Aorta (tissue), 5 donors: ENCODE data around the gene TMEM86B. TPM values are rescaled to one million over a fixed set of nuclear protein-coding genes. Genes with fewer than 3 reads are reported as not detected.

Source experiments
- ATAC-seq: fragments of 200-7000 bp; cut with Tn5 transposase; one replicate; pipeline ENCODE4 v1.9.1; 2022; ENCODE audit warnings: moderate library complexity; ENCODE audit not compliant: low FRiP score
- DNase-seq, 2 donors: peaks; one replicate each; pipeline ENCODE4 v3.0.0-alpha.2; 2020
- H3K27ac ChIP-seq, 2 donors: one replicate each; pipeline ENCODE4 v1.5.1; 2013; ENCODE audit warnings: low read length in 2 of 2, mild to moderate bottlenecking in 2 of 2, moderate library complexity in 2 of 2, control low read depth in 1 of 2, inconsistent platforms in 1 of 2, low read depth in 1 of 2
- H3K27me3 ChIP-seq, 2 donors: one replicate each; pipeline ENCODE4 v1.6.1; 2013; ENCODE audit warnings: control low read depth in 1 of 2, low read length in 1 of 2, mild to moderate bottlenecking in 1 of 2, moderate library complexity in 1 of 2; ENCODE audit not compliant: insufficient read depth in 2 of 2, control insufficient read depth in 1 of 2
- H3K36me3 ChIP-seq, 2 donors: one replicate each; pipeline ENCODE4 v1.6.1; 2013; ENCODE audit warnings: control low read depth in 1 of 2, low read length in 1 of 2, mild to moderate bottlenecking in 1 of 2; ENCODE audit not compliant: insufficient read depth in 2 of 2, control insufficient read depth in 1 of 2
- H3K4me1 ChIP-seq, 2 donors: one replicate each; pipeline ENCODE4 v1.6.1; 2013; ENCODE audit warnings: low read length in 2 of 2, control low read depth in 1 of 2, mild to moderate bottlenecking in 1 of 2, moderate library complexity in 1 of 2; ENCODE audit not compliant: insufficient read depth in 2 of 2, control insufficient read depth in 1 of 2
- H3K4me3 ChIP-seq, 2 donors: one replicate each; pipeline ENCODE4 v1.5.1; 2013; ENCODE audit warnings: low read length in 2 of 2, control low read depth in 1 of 2, mild to moderate bottlenecking in 1 of 2
- H3K9me3 ChIP-seq: one replicate; pipeline ENCODE4 v1.6.1; 2013; ENCODE audit warnings: mild to moderate bottlenecking, low read length; ENCODE audit not compliant: control insufficient read depth
- WGBS, 2 donors: extraction: QIAGEN DNeasy Blood & Tissue Kit; methylation state at CpG; one replicate each; pipeline ENCODE4 v1.1.7; 2013; 5-methylcytosine and 5-hydroxymethylcytosine counted together
- intact Hi-C, 2 donors: fragments of 100-400 bp; cut with DNase I; formaldehyde crosslinking; loops; one replicate each; pipeline versions ENCODE4 v1.14.2 to v1.15.0; 2022
- polyA plus RNA-seq, 2 donors: library from polyadenylated mRNA; stranded (reverse); fragments of 200-250 nt; gene quantifications; one replicate each; pipeline ENCODE4 v1.2.3, GENCODE V29; 2013
- total RNA-seq, 2 donors: library from RNA; stranded (reverse); fragmentation: NEBNext Ultra II Directional; extraction: Animal tissue kit (Norgen Biotek cat#: 25700); gene quantifications; one replicate each; pipeline ENCODE4 v1.2.1, GENCODE V29; 2021
- donor health status: healthy with polysubstance abuse.
- donor health status: Bipolar disorder and iron deficiency.
- donor health status: DM: no; HTN: no; CAD: no.
- donor health status: DM: no; HTN: no; CAD: no.
- donor health status: DM: yes; HTN: yes; CAD: no.

The TMEM86B gene
- total and polyA plus RNA-seq, 4 donors: 2.0 to 10.9 (median 3.2) TPM

DNA sequence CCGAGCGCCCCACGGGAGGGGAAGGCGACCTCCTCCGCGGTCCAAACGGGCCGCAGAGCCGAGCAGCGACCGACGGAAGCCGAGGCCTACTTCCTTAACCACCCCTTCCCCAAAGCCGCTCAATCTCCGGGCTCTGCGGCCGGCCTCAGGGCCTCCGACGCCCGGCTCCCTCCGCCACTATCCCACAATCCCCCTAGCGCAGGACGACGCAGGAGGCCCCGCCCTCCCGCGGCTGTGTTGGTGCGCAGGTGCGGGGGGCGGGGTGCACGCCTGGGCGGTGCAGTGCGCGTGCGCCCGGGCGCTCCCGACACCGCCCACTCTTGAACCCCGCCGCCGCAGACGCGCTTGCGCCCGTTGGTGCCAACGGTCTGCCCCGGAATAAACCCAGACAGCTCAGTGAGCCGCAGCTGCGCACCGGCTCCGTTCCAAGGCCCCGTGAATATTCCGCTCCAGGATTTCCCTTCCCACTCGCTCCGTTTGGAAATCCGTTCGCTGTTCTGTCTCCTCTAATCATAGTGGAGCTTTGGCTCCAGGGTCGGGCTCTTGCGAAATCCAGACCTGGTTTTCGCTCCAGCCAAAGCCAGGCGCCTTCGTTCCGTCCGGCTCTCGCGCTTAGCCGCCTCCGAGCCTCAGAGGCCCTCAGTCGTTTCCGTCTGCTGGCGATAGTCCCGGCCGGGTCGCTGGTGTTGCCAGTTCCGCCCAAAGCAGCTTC, 30.4 kb upstream of the TMEM86B start, which contains the start of gene PPP6R1:
TSS of gene PPP6R1 (minus strand) at position 190 of the 712 bp plus-strand sequence. CDS start 11,914 bp downstream, outside the sequence.
- WGBS, 2 donors: 0 to 1% methylated on average over 71 to 76 of the region's 76 CpGs
- H3K9me3 ChIP-seq: no peaks in the 10 kb centered on the region
- peak within 1 kb of the TSS; percentile 50 for H3K27ac ChIP-seq
- no peaks in the 10 kb centered on the region for H3K4me1 ChIP-seq
- peak; percentile 98 for DNase-seq
- no peaks in the 10 kb centered on the region for H3K36me3 ChIP-seq
- ATAC-seq: peak; percentile 97
- intact Hi-C loops: loop anchor here in 1 of 2 donors (1.0 kb wide), 2 partner anchors 21 to 80 kb away; partner anchors contain the start of genes HSPBP1 and KMT5C
- H3K4me3 ChIP-seq: peak within 1 kb of the TSS; percentile 88 to 94
- H3K27me3 ChIP-seq: no peaks in the 10 kb centered on the region

DNA sequence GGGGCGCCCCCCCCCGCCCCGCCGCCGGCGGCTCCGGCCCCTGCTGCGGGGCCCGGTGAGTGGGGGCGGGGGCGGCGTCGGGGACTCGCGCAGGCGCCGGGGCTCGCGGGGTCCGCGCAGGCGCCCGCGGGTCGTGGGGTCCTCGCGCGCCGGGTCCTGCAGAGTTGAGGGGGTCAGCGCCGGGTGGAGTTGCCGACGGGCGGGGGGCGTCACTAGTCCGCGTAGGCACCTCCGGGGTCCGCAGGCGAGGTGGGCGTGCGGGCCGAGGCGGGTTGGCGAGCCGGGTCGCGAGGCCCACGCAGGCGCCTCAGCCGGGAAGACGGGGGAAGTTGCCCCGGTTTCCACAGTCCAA, 29.9 kb upstream of the TMEM86B start:
- Histone ChIP-seq H3K36me3 (no peaks in the 10 kb centered on the region), H3K27me3 (no peaks in the 10 kb centered on the region), H3K27ac (peak overlapping the region in 1 of 2 donors; percentile 50), H3K4me1 (no peaks in the 10 kb centered on the region), H3K9me3 (no peaks in the 10 kb centered on the region), H3K4me3 (peak overlapping the region; percentile 88 to 94)
- intact Hi-C loops: no loop called here
- ATAC-seq: peak; percentile 11
- peak in 1 of 2 donors; percentile 83 for DNase-seq
- 1% methylated on average over 42 to 53 of the region's 53 CpGs for WGBS, 2 donors

DNA sequence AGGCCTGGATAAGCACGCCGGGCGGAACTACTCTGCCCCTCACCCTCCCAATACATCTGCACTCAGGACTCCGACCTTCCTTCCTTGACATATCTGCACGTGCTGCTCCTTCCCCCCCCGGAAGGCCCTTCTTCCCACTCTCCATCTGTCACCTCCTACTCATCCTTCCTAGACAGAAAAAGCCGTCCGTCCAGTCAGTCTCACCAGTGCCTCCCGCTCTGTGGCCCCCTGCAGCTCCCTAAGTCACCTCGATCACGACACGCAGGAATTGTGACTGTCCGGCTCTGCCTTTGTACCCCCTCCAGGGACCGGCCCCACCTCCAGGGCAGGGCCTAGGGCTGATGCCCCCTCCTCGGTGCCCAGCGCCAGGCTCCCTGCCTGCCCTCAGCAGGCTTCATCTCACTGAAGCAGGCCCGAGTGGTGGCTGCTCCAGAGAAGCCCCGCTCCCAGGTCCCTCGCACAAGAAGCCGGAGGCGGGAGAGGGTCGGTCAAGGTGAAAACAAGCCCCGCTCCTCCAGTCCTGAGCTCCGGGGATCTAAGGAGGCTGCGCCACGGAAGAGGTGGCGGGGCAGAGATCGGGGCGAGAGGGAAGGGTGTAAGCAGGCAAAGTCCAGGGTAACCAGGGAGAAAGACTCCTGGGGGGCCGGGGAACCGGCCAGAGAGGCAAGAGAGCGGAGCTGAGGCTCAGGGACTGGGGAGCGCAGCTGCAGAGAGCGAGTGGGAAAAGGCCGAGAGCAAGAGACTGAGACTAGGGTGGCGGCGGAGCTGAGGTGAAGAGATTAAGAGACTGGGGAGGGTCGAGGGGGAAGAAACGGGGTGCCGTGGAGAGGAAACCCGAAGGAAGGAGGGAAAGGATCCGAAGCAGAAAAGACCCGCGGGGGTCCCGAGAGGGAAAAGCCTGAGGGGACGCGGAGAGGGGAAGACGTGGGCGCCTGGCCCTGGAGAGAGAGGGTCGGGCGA, 29.2 kb upstream of the TMEM86B start:
- Histone ChIP-seq H3K36me3 (no peaks in the 10 kb centered on the region), H3K4me3 (peak overlapping the region; percentile 88 to 94), H3K4me1 (no peaks in the 10 kb centered on the region), H3K9me3 (no peaks in the 10 kb centered on the region), H3K27me3 (no peaks in the 10 kb centered on the region), H3K27ac (no peak overlapping the region)
- DNase-seq: no peak
- WGBS, 2 donors: 3% methylated on average over 44 to 51 of the region's 51 CpGs
- intact Hi-C loops: no loop called here
- ATAC-seq: no peak

DNA sequence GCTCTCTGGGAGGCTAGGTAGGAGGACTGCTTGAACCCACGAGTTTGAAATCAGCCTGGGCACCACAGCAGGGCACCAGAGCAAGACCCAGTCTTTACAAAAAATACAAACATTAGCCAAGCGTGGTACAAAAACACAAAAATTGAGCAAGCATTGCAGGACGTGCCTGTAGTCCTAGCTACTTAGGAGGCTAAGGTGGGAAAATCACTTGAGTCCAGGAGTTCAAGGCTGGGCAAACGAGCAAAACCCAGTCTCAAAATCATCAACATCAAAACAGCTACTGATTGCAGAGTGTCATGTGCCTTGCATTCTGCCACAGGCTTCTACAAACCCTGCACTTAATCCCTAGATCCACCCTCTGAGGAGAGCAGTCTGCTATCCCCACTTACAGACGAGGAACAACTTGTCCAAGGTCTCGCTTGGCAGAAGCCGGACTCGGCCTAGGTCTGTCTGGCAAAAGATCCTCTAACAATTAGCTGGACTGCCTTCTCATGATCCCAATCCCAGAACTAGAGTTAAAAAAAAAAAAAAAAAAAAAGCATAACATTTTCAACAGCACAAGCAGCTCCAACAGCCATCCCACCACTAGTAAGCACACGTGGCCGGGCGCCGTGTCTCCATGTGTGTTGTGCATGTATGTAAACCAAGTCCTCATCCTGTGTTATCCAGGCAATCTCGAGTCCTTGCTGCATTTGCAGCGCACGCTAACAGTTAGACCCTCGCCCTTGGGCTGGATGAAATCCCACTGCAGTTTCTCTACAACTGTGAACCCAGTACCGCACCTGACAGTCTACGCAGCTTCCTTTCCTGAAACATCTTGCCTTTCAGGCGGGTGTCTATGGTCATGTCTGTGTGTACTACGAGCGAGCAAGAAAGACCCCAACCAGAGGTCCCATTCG, 28.2 kb upstream of the TMEM86B start:
- WGBS, 2 donors: 49 to 53% methylated on average over 21 to 22 of the region's 22 CpGs
- ATAC-seq (no peak), DNase-seq (no peak)
- Histone ChIP-seq H3K27ac (no peak overlapping the region), H3K9me3 (no peaks in the 10 kb centered on the region), H3K36me3 (no peaks in the 10 kb centered on the region), H3K4me1 (no peaks in the 10 kb centered on the region), H3K4me3 (no peak overlapping the region), H3K27me3 (no peaks in the 10 kb centered on the region)
- intact Hi-C loops: no loop called here

DNA sequence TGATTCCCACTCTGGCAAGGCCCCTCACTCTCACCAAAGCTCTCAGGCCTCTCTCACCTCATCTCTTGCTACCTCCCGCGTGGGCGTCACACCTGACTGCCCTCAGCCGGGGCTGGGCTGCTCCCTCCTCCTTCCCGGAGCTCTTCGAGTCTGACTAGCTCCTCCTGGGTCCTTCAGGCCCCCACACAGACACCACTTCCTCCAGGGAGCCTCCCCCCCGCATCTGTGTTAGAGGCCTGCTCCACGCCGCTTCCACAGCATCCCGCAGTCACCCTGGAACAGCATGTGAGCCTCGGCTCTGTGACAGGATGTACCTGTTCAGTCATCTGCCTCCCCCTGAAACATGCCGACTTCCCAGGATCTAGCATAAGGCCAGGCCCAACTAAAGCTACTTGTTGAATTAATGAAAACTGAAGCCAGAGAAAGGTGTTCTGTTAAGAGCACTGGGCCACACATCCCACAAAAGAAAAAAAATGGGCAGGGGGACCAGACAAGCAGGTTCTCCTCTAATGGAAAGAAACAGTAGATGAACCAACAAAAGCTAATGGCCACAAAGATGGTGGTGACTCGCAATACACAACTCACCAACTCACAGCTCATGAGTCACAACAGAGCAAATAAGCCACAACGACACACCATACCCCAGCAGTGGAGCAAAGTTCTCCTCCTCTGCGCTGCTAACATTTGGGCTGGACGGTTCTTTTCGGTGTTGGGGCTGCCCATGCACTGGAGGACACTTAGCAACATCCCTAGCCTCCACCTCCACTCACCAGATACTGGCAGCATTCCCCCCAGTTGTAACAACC, 27.3 kb upstream of the TMEM86B start:
- no peak for ATAC-seq
- intact Hi-C loops: no loop called here
- Histone ChIP-seq H3K27me3 (no peaks in the 10 kb centered on the region), H3K36me3 (no peaks in the 10 kb centered on the region), H3K9me3 (no peaks in the 10 kb centered on the region), H3K27ac (no peak overlapping the region), H3K4me3 (no peak overlapping the region), H3K4me1 (no peaks in the 10 kb centered on the region)
- 70 to 74% methylated on average over 17 of the region's 17 CpGs for WGBS, 2 donors
- DNase-seq: peak in 1 of 2 donors; percentile 53

DNA sequence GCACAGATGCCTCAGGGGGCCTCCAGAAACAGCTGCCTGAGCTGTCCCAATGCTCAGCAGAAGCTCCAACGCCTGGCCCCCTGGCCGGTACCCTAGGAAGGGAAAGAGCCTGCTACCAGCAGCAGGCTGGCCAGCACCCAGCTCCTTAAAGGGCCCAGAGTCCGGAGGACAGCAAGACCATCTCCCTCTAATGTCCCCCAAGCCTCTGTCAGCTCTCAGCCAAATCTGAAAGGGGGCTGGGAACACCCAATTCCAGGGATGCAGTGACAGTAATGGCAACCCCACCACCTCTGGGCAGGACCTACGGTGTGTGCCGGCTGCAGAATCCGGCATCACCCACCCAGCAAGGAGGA, 26.0 kb upstream of the TMEM86B start:
- no peaks in the 10 kb centered on the region for H3K4me1 ChIP-seq
- H3K36me3 ChIP-seq: no peaks in the 10 kb centered on the region
- H3K4me3 ChIP-seq: no peak overlapping the region
- H3K27me3 ChIP-seq: no peaks in the 10 kb centered on the region
- no peak overlapping the region for H3K27ac ChIP-seq
- DNase-seq: no peak
- ATAC-seq: no peak
- 52 to 60% methylated on average over 6 of the region's 6 CpGs for WGBS, 2 donors
- no peaks in the 10 kb centered on the region for H3K9me3 ChIP-seq
- intact Hi-C loops: no loop called here

DNA sequence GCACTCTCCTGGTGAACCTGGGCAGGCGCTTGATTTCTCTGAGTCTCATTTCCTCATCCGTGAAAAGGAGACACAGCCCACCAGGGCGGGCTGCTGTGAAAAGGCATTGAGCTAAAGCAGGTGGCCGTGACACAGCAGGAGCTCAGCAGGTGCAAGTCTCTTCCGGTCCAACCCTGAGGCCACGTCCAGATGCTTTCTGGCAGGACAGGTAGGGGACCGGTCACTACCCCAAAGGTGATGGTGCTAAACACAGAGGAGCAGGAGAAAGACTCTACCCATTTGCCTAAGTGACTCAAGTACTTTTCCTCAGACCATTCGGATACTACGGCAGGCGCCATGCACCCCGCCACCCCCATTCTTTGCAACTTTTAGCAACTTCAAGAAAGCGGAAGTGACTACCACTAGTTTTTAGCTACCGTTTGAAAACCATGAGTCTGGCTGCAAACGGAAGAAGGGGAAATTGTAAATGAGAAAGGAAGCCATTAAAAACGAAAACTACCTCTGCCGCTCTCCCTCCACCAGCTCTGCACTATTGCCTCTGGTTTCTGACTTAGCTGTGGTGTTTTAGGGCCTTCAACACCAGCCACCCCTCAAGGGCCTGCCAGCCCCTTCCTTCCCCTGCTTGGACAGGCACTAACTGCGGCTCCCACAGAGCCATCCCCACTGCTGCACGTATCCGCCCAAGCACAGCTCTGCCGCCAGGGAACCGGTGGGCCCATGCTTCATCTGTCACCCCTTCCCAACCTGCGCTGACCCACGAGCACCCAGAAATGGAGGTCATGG, 25.5 kb upstream of the TMEM86B start:
- Histone ChIP-seq H3K9me3 (no peaks in the 10 kb centered on the region), H3K4me1 (no peaks in the 10 kb centered on the region), H3K27ac (no peak overlapping the region), H3K4me3 (no peak overlapping the region), H3K36me3 (no peaks in the 10 kb centered on the region), H3K27me3 (no peaks in the 10 kb centered on the region)
- DNase-seq (peak in 1 of 2 donors; percentile 47), ATAC-seq (no peak)
- intact Hi-C loops: no loop called here
- 77 to 78% methylated on average over 23 of the region's 23 CpGs for WGBS, 2 donors
